Measurements from ENCODE around the gene NUP98. TPM values are rescaled to one million over a fixed set of nuclear protein-coding genes. Genes with fewer than 3 reads are reported as not detected.
"Not testable (repeated sequence)": the region's sequence is repeated elsewhere in the genome, so short reads cannot be mapped to it uniquely, and the experiment has no call there.

The NUP98 gene
- total and polyA plus RNA-seq, 2 of the 13 experiments (the other 11 are each of a cell fraction or from before 2014, with no cell fraction given) = 76.6 to 85.3 TPM

DNA sequence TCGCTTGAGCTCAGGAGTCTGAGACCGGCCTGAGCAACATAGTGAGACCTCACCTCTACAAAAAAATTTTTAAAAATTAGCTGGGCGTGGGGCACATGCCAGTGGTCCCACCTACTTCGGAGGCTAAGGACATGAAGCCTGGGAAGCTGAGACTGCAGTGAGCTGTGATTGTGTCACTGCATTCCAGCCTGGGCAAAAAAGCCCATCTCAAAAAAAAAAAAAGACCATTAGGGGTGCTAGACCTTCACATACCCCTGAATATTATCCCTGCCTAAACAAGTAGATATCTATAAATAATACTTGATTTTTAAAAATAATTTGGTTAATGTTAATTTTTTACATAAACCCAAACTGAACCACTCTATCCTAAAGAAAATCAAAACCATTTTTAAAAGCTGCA lies 24.2 kb downstream of the NUP98 start:
- H3K36me3 ChIP-seq (replicated peaks in 1 of 2; ENCODE audit: control insufficient read depth in 1 of 2, insufficient read depth in 2 of 2, low read length in 2 of 2) = peaks cover 22 to 80% of the 10 kb centered on the region in 2 experiments
- FAIRE-seq (no peak), ATAC-seq (no peak), DNase-seq (ENCODE audit: low spot score) (no peak)
- POLR2A ChIA-PET = no interaction called here
- no peaks in the 10 kb centered on the region for H4K20me1 ChIP-seq (ENCODE audit: insufficient read depth, low read length)
- no peaks in the 10 kb centered on the region for H3K79me2 ChIP-seq (ENCODE audit: insufficient read depth, low read length)
- no peak overlapping the region for H3K9ac ChIP-seq (ENCODE audit: insufficient read depth, low read depth, low read length)
- 98% methylated on average over 4 of the region's 4 CpGs for WGBS (ENCODE audit: low lambda C conversion rate)
- no peaks in the 10 kb centered on the region for H3K4me1 ChIP-seq (ENCODE audit: insufficient read depth, low read length)
- no peak overlapping the region for H3K4me3 ChIP-seq (replicated peaks in 1 of 3; ENCODE audit: insufficient read depth in 1 of 3, low read depth in 2 of 3, low read length in 3 of 3)
- H3K27me3 ChIP-seq (ENCODE audit: control insufficient read depth in 1 of 2, insufficient read depth in 2 of 2, low read length in 2 of 2) = no peaks in the 10 kb centered on the region
- H3K27ac ChIP-seq (ENCODE audit: extremely low read length, insufficient read depth, low read length) = no peak overlapping the region
- no peak for TF ChIP-seq ETV5 (CRISPR knock-in tag; IDR thresholded peaks at IDR 0.05; ENCODE audit: borderline replicate concordance)
- TF ChIP-seq, protein P1, sequence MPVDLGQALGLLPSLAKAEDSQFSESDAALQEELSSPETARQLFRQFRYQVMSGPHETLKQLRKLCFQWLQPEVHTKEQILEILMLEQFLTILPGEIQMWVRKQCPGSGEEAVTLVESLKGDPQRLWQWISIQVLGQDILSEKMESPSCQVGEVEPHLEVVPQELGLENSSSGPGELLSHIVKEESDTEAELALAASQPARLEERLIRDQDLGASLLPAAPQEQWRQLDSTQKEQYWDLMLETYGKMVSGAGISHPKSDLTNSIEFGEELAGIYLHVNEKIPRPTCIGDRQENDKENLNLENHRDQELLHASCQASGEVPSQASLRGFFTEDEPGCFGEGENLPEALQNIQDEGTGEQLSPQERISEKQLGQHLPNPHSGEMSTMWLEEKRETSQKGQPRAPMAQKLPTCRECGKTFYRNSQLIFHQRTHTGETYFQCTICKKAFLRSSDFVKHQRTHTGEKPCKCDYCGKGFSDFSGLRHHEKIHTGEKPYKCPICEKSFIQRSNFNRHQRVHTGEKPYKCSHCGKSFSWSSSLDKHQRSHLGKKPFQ (CRISPR knock-in tag; IDR thresholded peaks at IDR 0.05; ENCODE audit: insufficient replicate concordance) = no peak
- no peaks in the 10 kb centered on the region for H3K9me3 ChIP-seq (ENCODE audit: low read length)
- intact Hi-C loops (cut with micrococcal nuclease; ENCODE audit: unreplicated experiment) (no loop called here), in situ Hi-C loops (cut with HindIII; ENCODE audit: extremely low pct_ligation_motif_present, low pct_unique_long_range_greater_than_20kb) (no loop called here)
- no TSS peak for BruUV-seq (replicated peaks)
- no peak overlapping the region for H2AFZ ChIP-seq (ENCODE audit: low read length)
- no peak overlapping the region for H3K4me2 ChIP-seq (ENCODE audit: low read depth, low read length)
- CTCF ChIA-PET (ENCODE audit: low intra/inter-chr PET ratio, low total read pairs) = no interaction called here

DNA sequence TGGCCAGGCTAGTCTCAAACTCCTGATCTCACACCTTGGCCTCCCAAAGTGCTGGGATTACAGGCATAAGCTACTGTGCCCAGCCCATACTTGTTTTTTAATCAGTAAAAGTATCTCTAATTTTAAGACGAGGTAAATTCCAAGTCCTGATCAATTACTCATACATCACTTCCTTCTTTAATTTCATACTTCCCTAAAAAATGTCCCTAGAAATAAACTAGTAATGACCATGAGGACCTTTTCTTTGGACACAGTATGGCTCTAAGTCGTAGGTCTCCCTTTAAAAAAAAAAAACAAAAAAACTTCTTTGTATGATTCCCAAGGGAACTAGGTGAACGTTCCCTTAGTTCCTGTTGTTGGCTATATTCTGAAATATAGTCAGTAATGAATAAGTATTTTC lies 29.8 kb downstream of the NUP98 start:
- Histone ChIP-seq H3K4me3 (replicated peaks in 1 of 3; ENCODE audit: insufficient read depth in 1 of 3, low read depth in 2 of 3, low read length in 3 of 3) (no peak overlapping the region), H3K9ac (ENCODE audit: insufficient read depth, low read depth, low read length) (no peak overlapping the region), H3K27ac (ENCODE audit: extremely low read length, insufficient read depth, low read length) (no peak overlapping the region), H3K36me3 (replicated peaks in 1 of 2; ENCODE audit: control insufficient read depth in 1 of 2, insufficient read depth in 2 of 2, low read length in 2 of 2) (peaks cover 22 to 93% of the 10 kb centered on the region in 2 experiments), H3K4me2 (ENCODE audit: low read depth, low read length) (no peak overlapping the region), H2AFZ (ENCODE audit: low read length) (no peak overlapping the region), H3K4me1 (ENCODE audit: insufficient read depth, low read length) (no peaks in the 10 kb centered on the region), H3K9me3 (ENCODE audit: low read length) (no peaks in the 10 kb centered on the region), H3K79me2 (ENCODE audit: insufficient read depth, low read length) (no peaks in the 10 kb centered on the region), H4K20me1 (ENCODE audit: insufficient read depth, low read length) (no peaks in the 10 kb centered on the region), H3K27me3 (ENCODE audit: control insufficient read depth in 1 of 2, insufficient read depth in 2 of 2, low read length in 2 of 2) (no peaks in the 10 kb centered on the region)
- ChIA-PET POLR2A (no interaction called here), CTCF (ENCODE audit: low intra/inter-chr PET ratio, low total read pairs) (no interaction called here)
- no peak for TF ChIP-seq SOX13 (IDR thresholded peaks at IDR 0.05)
- no peak for TF ChIP-seq SOX13 (CRISPR knock-in tag; conservative IDR thresholded peaks at IDR 0.05 in 1 of 2, IDR thresholded peaks at IDR 0.05 in 1 of 2)
- no peak for TF ChIP-seq POGZ (CRISPR knock-in tag; IDR thresholded peaks at IDR 0.05)
- no TSS peak for BruUV-seq (replicated peaks)
- intact Hi-C loops (cut with micrococcal nuclease; ENCODE audit: unreplicated experiment) (no loop called here), in situ Hi-C loops (cut with HindIII; ENCODE audit: extremely low pct_ligation_motif_present, low pct_unique_long_range_greater_than_20kb) (no loop called here)
- FAIRE-seq (no peak), DNase-seq (ENCODE audit: low spot score) (no peak), ATAC-seq (no peak)
- 97% methylated on average over 3 of the region's 3 CpGs for WGBS (ENCODE audit: low lambda C conversion rate)

DNA sequence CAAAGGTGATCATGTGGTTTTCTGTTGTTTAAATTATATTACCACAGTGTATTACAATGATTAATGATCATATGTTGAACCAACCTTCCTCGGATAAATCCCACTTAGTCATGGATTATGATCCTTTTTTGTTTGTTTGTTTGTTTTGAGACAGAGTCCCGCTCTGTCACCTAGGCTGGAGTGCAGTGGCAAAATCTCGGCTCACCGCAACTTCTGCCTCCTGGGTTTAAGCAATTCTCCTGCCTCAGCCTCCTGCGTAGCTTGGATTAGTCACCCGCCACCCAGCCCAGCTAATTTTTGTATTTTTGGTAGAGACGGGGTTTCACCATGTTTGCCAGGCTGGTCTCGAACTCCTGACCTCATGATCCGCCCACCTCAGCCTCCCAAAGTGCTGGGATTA lies 30.5 kb downstream of the NUP98 start:
- FAIRE-seq; H3K27ac ChIP-seq (ENCODE audit: extremely low read length, insufficient read depth, low read length); BruUV-seq (replicated peaks); intact Hi-C loops (cut with micrococcal nuclease; ENCODE audit: unreplicated experiment); H3K4me2 ChIP-seq (ENCODE audit: low read depth, low read length); H3K4me3 ChIP-seq (replicated peaks in 1 of 3; ENCODE audit: insufficient read depth in 1 of 3, low read depth in 2 of 3, low read length in 3 of 3); H3K27me3 ChIP-seq (ENCODE audit: control insufficient read depth in 1 of 2, insufficient read depth in 2 of 2, low read length in 2 of 2); H3K9me3 ChIP-seq (ENCODE audit: low read length); H3K79me2 ChIP-seq (ENCODE audit: insufficient read depth, low read length); CTCF ChIA-PET (ENCODE audit: low intra/inter-chr PET ratio, low total read pairs); DNase-seq (ENCODE audit: low spot score); ATAC-seq; H3K4me1 ChIP-seq (ENCODE audit: insufficient read depth, low read length); H3K9ac ChIP-seq (ENCODE audit: insufficient read depth, low read depth, low read length); H2AFZ ChIP-seq (ENCODE audit: low read length); in situ Hi-C loops (cut with HindIII; ENCODE audit: extremely low pct_ligation_motif_present, low pct_unique_long_range_greater_than_20kb); H4K20me1 ChIP-seq (ENCODE audit: insufficient read depth, low read length); POLR2A ChIA-PET: not testable (repeated sequence)
- WGBS (ENCODE audit: low lambda C conversion rate) = 94% methylated on average over 9 of the region's 9 CpGs
- H3K36me3 ChIP-seq (replicated peaks in 1 of 2; ENCODE audit: control insufficient read depth in 1 of 2, insufficient read depth in 2 of 2, low read length in 2 of 2) = peaks cover 19 to 94% of the 10 kb centered on the region in 2 experiments
